NCI-H128 (cell line): Measurements from ENCODE around the gene TMA7.

ENCODE experiments used
- DNase-seq: peaks from one replicate; lab custom pipeline; 2025; ENCODE audit not compliant: unreplicated experiment; lab: John Stamatoyannopoulos, UW

TMA7 gene

GRCh38 chr3:48408823-48409281 is 31.2 kb upstream of the TMA7 start:
- DNase-seq: no peak

GRCh38 chr3:48409291-48410201 is 30.5 kb upstream of the TMA7 start:
- DNase-seq: no peak

- no peak for DNase-seq
Measured at GRCh38 chr3:48410205-48411040, 29.6 kb upstream of the TMA7 start.

GRCh38 chr3:48411041-48411588 is 28.9 kb upstream of the TMA7 start:
- no peak for DNase-seq

GRCh38 chr3:48411606-48412374 is 28.3 kb upstream of the TMA7 start:
- DNase-seq: no peak

GRCh38 chr3:48412375-48413001 is 27.6 kb upstream of the TMA7 start:
- no peak for DNase-seq

GRCh38 chr3:48413086-48413485 is 27.0 kb upstream of the TMA7 start:
- DNase-seq: no peak

GRCh38 chr3:48413611-48414010 is 26.4 kb upstream of the TMA7 start:
- no peak for DNase-seq

- no peak for DNase-seq
Measured at GRCh38 chr3:48414376-48415250, 25.4 kb upstream of the TMA7 start.

GRCh38 chr3:48415251-48415953 is 24.7 kb upstream of the TMA7 start:
- DNase-seq: no peak

- no peak for DNase-seq
Measured at GRCh38 chr3:48416091-48416505, 24.0 kb upstream of the TMA7 start.

GRCh38 chr3:48416546-48416945 is 23.5 kb upstream of the TMA7 start:
- no peak for DNase-seq

- DNase-seq: no peak
Measured at GRCh38 chr3:48417529-48418108, 22.4 kb upstream of the TMA7 start.

GRCh38 chr3:48418140-48418539 is 21.9 kb upstream of the TMA7 start:
- no peak for DNase-seq

GRCh38 chr3:48418651-48419050 is 21.4 kb upstream of the TMA7 start:
- no peak for DNase-seq

GRCh38 chr3:48419149-48419548 is 20.9 kb upstream of the TMA7 start:
- no peak for DNase-seq

- no peak for DNase-seq
Measured at GRCh38 chr3:48419597-48419996, 20.5 kb upstream of the TMA7 start.

- no peak for DNase-seq
Measured at GRCh38 chr3:48420561-48420960, 19.5 kb upstream of the TMA7 start.
